ENCODE data around the gene ERCC2.
A peak's percentile ranks its signal among the peaks of the same experiment; 100 is the strongest.

Gene ERCC2

GRCh38 chr19:45400192-45400591 lies 29.8 kb upstream of the ERCC2 start:
- no peak for DNase-seq

GRCh38 chr19:45395821-45396617 lies 25.6 kb upstream of the ERCC2 start:
- DNase-seq, result no peak

GRCh38 chr19:45391871-45392665 lies 21.7 kb upstream of the ERCC2 start:
- no peak for DNase-seq

- DNase-seq, result no peak
Measured at GRCh38 chr19:45391346-45391745, 21.0 kb upstream of the ERCC2 start.

DNA sequence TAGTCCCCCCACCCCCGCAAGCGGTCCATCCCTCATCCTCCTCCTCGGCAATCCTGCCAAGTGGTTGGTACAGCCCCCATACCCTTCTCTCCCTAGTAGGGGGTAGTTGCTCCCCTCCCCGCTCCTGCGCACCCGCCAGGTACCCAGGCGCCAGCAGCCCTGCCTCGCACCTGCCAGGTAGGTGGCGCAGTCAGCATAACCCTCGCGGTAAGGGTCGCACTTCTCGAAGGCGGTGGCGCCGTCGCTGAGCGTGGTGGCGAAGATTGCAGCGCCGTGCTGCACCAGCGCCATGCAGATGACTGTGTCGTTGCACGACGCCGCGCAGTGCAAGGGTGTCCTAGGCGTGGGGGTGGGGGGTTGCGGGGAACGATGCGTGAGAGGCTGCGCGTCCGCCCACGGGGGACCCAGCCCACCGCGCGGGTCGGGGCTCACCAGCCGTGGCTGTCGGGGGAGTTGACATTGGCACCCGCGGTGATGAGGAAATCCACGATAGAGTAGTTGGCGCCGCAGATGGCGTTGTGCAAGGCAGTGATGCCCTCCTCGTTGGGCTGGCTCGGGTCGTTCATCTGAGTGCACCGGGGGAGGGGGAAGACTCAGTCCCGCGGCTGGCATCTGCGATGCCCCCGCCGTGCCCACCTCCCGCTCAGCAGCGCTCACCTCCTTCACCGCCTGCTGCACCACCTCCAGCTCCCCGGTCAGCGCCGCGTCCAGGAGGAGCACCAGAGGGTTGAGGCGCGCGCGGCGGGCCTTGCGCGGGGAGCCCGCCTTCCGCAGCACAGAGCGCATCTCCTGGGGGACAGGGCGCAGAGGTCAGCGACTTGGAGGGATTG lies 15.2 kb upstream of the ERCC2 start:
- no peak for DNase-seq

- no peak for DNase-seq
Measured at GRCh38 chr19:45382426-45382825, 12.1 kb upstream of the ERCC2 start.

GRCh38 chr19:45380107-45380506 lies 9.7 kb upstream of the ERCC2 start:
- no peak for DNase-seq

DNA sequence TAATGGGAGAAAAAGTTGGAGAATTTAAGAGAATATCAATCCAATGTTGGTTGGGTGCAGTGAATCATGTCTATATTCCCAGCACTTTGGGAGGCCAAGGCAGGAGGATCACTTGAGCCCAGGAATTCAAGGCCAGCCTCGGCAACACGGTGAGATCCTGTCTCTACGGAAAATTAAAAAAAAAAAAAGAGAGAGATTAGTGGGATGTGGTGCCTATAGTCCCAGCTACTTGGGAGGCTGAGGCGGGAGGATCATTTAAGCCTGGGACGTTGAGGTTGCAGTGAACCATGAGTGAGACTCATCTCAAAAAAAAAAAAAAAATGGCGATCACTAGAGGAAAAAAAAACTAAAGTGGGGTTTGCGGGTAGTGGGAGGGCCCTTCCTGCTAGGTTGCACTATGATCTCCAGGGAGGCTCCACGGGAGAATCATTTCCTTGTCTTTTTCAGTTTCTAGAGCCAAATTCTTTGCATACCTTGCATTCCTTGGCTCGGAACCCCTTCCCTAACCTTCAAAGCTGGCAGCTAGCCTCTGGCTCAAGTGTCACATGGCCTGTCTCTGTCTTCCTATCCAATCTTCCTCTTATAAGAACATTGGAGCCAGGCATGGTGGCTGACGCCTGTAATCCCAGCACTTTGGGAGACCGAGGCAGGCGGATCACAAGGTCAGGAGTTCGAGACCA lies 5.8 kb upstream of the ERCC2 start:
- DNase-seq, result peak; percentile 93

GRCh38 chr19:45368737-45369340 lies 1.5 kb downstream of the ERCC2 start:
- DNase-seq, result no peak

DNA sequence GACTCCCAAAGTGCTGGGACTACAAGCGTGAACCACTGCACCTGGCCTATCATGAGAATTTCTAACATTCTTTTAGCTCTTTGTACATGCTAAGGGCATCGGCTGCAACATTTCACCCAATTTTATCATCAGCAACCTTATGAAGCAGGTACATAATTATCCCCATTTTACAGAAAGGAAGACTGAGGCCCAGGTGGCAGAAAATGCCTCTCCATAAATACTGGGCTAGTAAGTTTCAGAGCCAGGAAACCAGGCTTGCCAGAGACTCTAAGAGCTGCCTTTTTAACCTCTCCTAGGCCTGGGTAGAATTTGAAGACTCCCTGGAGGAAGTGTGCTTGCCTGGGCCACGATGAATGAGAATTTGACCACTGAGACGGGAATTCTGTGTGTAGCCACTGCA lies 2.2 kb downstream of the ERCC2 start:
- DNase-seq, result no peak

- no peak for DNase-seq
Measured at GRCh38 chr19:45364696-45365095, 5.7 kb downstream of the ERCC2 start.

DNA sequence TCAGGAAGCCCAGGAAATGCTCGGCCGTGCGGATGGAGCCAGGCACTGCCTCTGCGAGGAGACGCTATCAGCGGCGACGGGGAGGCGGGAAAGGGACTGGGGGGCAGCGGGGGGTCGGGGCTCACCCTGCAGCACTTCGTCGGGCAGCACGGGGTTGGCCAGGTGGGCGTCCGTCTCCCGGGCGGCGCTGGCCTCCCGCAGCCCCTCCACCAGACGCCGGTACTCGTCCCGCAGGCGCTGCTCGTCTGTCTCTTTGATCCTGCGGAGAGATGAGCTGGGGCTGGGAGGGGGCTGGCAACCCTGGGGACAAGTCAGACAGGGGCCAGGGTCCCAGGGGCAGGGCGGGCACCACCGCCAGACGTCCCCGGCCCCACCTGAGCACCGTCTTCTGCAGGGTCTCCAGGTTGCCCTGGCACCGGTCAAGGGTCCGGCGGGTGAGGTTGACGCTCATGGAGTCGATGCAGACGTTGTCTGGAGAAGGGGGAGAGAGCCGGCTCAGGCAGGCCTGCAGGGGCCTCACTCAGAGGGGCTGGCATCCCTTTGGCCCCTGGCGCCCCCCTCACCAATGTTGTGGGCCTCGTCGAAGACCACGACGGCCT lies 6.4 kb downstream of the ERCC2 start:
- no peak for DNase-seq

DNA sequence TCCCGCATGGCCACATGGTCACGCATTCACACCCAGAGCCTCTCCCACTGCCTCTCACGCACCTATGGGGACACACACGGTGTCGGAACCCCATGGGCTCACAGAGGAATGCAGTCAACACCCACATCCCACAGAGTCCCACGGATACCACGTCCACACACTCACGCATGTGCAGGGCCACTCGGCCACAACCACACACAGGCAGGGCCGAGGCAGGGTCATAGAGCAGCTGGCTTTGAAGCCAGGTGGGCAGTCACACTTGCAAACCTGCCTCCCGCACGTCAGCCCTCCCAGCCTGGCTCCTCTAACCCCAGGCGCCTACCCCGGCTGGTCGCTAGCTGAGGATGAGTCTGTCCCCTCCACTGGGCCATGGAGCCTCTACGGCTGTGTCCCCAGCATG lies 8.1 kb downstream of the ERCC2 start:
- DNase-seq, result no peak

DNA sequence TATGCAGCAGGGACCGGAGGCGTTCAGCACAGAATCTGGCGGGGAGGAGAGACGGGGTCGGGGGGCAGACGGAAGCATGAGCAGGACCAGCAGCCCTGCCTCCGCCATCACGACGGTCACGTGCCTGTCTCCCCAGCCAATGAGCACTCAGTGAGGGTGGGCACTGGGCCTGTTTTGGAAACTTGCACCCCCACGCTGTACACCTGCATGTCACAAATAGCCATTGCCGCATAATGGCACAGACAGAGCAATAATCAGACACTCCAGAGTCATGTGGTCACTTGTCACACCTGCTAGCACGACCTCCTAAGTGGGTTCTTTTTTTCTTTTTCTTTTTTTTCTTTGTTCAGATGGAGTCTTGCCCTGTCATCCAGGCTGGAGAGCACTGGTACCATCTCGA lies 8.8 kb downstream of the ERCC2 start:
- no peak for DNase-seq

GRCh38 chr19:45358213-45358792 lies 12.1 kb downstream of the ERCC2 start:
- no peak for DNase-seq

GRCh38 chr19:45357445-45357783 lies 13.0 kb downstream of the ERCC2 start:
- no peak for DNase-seq

DNA sequence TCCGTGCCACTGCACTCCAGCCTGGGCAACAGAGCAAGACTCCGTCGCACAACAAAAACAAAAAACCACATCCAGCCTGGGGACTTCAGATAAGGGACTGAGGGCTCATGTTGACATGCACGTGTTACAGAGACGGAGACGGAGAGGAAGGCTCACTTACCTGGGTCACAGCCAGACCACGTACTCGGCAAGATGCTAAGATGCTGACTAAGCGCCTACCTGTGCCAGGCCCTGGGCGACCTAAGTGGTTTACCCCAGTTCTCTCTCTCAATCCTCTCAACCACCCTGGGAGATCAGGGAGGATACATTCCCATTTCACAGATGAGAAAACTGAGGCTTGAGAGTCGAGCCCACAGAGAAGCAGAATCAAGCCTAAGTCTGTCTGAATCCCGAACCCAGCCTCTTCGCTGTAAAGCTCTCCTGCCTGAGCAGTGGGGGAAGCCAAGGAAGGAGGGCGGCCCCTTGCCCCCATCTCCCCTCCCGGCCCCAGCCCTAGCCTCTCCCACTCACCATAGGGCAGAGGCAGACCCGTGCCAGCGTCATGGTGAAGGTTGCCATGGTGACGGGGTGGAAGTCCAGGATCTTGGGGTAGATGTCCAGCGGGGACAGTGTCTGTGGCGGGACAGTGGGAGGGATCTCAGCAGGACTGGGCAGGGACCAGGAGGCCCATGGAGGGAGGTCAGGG lies 13.5 kb downstream of the ERCC2 start:
- no peak for DNase-seq

DNA sequence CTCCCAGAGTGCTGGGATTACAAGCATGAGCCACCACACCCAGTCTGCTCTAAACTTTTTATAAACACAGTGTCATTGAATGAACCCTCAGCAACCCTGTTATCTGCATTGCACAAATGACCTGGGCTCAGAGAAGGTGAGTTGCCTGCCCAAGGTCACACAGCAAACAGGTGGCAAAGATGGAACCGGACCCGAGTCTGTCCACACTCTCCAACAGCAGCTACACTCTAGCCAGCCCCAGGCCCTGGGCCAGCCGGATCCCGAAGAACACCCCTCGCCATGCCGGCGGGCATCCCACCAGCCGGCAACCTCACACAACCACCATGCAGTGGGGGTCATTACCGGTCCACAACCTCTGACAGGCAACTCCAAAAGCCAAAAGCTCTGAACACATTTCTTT lies 14.5 kb downstream of the ERCC2 start:
- no peak for DNase-seq

DNA sequence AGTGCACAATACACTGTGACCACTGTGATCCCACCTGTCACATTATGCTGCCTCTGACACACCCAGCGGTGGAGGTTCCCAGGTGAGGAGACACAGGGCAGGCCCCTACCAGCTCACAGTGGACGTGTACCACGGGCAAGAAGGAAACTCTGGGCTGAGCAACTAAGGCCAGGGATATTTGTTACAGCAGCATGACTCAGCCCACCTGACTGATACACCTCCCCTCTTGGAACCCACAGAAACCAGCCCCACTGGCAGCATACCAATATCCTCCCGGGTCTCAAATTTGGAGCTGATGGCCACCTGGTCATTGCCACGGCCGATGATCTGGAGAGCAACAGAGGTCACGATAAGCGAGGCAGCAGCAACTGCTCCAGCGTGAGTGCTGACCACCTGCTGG lies 15.0 kb downstream of the ERCC2 start:
- DNase-seq, result no peak

DNA sequence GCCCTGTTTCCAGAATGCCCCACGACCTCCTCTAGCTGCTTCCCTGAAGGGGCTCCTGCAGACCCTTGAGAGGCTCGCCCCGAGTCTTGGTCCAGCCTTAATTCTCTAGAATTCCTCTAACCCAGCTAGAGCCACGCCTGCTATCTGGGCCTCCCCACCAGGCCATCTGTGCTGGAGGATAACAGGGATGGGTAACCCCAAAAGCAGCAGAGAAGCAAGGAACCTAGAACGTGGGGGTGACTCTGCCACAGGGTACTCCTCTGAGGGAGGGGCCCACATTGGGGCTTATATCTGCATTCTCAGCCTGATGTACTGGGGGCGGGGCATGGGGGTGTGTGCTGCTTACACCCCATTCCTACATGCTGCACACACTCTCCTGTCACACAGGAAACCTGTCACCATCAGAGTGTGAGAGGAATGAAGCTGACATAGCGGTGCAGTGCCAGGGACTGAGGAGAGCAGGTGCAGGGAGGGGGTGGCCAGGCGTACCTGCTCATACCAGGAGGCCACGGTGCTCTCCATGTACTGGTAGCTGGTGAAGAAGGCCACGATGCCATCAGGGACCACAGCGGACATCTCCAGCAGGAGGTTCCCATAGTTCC lies 16.0 kb downstream of the ERCC2 start:
- DNase-seq, result no peak
